ENCODE data around the gene CDKN2C. TPM values are rescaled to one million over a fixed set of nuclear protein-coding genes. Genes with fewer than 3 reads are reported as not detected.

The CDKN2C gene
- total and polyA plus RNA-seq, 2 donors from 2014 or later: 12.5 to 16.6 TPM

GRCh38 chr1:51014878-51015277 lies 44.8 kb downstream of the CDKN2C start:
- Histone ChIP-seq H3K9ac (ENCODE audit: low read length in 3 of 3) (no peak overlapping the region), H3K27me3 (ENCODE audit: control insufficient read depth, insufficient read depth, low read length) (no peaks in the 10 kb centered on the region), H3K36me3 (ENCODE audit: control insufficient read depth in 2 of 3, insufficient read depth in 3 of 3, low read length in 3 of 3) (no peaks in the 10 kb centered on the region), H3K4me1 (ENCODE audit: control insufficient read depth in 2 of 3, insufficient read depth in 2 of 3, low read depth in 1 of 3, low read length in 3 of 3) (no peaks in the 10 kb centered on the region), H3K27ac (ENCODE audit: low read depth in 2 of 2, low read length in 2 of 2) (no peak overlapping the region), H3K9me3 (ENCODE audit: control insufficient read depth in 2 of 3, insufficient read depth in 1 of 3, low read length in 3 of 3) (no peaks in the 10 kb centered on the region), H3K4me3 (ENCODE audit: low read length in 3 of 3) (no peak overlapping the region)
- TF ChIP-seq CTCF (IDR thresholded peaks at IDR 0.05; ENCODE audit: borderline replicate concordance, extremely low read depth, insufficient read depth): no peak
- intact Hi-C loops (cut with DNase I): no loop called here
- FAIRE-seq (no peak), DNase-seq (no peak)

GRCh38 chr1:51019811-51020210 lies 49.8 kb downstream of the CDKN2C start:
- FAIRE-seq: no peak
- H3K9me3 ChIP-seq (ENCODE audit: control insufficient read depth in 2 of 3, insufficient read depth in 1 of 3, low read length in 3 of 3): no peaks in the 10 kb centered on the region
- no peak overlapping the region for H3K9ac ChIP-seq (ENCODE audit: low read length in 3 of 3)

More at GRCh38 chr1:51019811-51020210, 49.8 kb downstream of the CDKN2C start:
- no peak overlapping the region for H3K4me3 ChIP-seq (ENCODE audit: low read length in 3 of 3)
- intact Hi-C loops (cut with DNase I): no loop called here
- no peak for DNase-seq
- H3K27me3 ChIP-seq (ENCODE audit: control insufficient read depth, insufficient read depth, low read length): no peaks in the 10 kb centered on the region
- TF ChIP-seq CTCF (IDR thresholded peaks at IDR 0.05; ENCODE audit: borderline replicate concordance, extremely low read depth, insufficient read depth): no peak
- no peaks in the 10 kb centered on the region for H3K36me3 ChIP-seq (ENCODE audit: control insufficient read depth in 2 of 3, insufficient read depth in 3 of 3, low read length in 3 of 3)
- no peak overlapping the region for H3K27ac ChIP-seq (ENCODE audit: low read depth in 2 of 2, low read length in 2 of 2)
- no peaks in the 10 kb centered on the region for H3K4me1 ChIP-seq (ENCODE audit: control insufficient read depth in 2 of 3, insufficient read depth in 2 of 3, low read depth in 1 of 3, low read length in 3 of 3)

Other genes starting within 250 kb of the CDKN2C start
- gene FAF1, start 10.0 kb upstream of the CDKN2C start, total RNA-seq: 72.8 TPM
- gene FAF1, start 10.0 kb upstream of the CDKN2C start, polyA plus RNA-seq (ENCODE audit: insufficient read depth, low read depth, low replicate concordance): 50.1 TPM
- not detected for gene C1orf185, start 132.0 kb downstream of the CDKN2C start, total RNA-seq
- not detected for gene C1orf185, start 132.0 kb downstream of the CDKN2C start, polyA plus RNA-seq (ENCODE audit: insufficient read depth, low read depth, low replicate concordance)